GM13977 (cell line): ENCODE results near the gene SH3PXD2A.

Experiments
- DNase-seq: peaks from one replicate; pipeline ENCODE4 v3.0.0; 2012; ENCODE audit warnings: low spot score
- CTCF ChIP-seq: IDR thresholded peaks from 2 replicates; pipeline ENCODE4 v1.5.1; 2012; ENCODE audit warnings: mild to moderate bottlenecking, control low read depth; ENCODE audit not compliant: insufficient read depth; ENCODE audit errors: extremely low read depth, missing control alignments
- in situ Hi-C: fragments of 300-500 bp; cut with MboI; formaldehyde crosslinking; loops from one replicate; pipeline ENCODE4 v1.12.0; 2022; ENCODE audit warnings: low sequenced_read_pairs, low pct_unique_long_range_greater_than_20kb, mixed read lengths, inconsistent platforms; ENCODE audit not compliant: unreplicated experiment

Gene SH3PXD2A

GRCh38 chr10:103622935-103623574, 232.3 kb downstream of the SH3PXD2A start:
- in situ Hi-C loops, result no loop called here
- TF ChIP-seq CTCF, result no peak
- no peak for DNase-seq

- in situ Hi-C loops, result no loop called here
- DNase-seq, result no peak
- TF ChIP-seq CTCF, result no peak
Observed at GRCh38 chr10:103622286-103622685, 233.1 kb downstream of the SH3PXD2A start.

GRCh38 chr10:103621783-103622125, 233.6 kb downstream of the SH3PXD2A start:
- no peak for DNase-seq
- TF ChIP-seq CTCF, result no peak
- in situ Hi-C loops, result no loop called here

GRCh38 chr10:103620891-103621782, 234.2 kb downstream of the SH3PXD2A start:
- no peak for DNase-seq
- in situ Hi-C loops, result no loop called here
- TF ChIP-seq CTCF, result no peak

GRCh38 chr10:103620352-103620740, 235.0 kb downstream of the SH3PXD2A start:
- no peak for DNase-seq
- in situ Hi-C loops, result no loop called here
- no peak for TF ChIP-seq CTCF

GRCh38 chr10:103619424-103620351, 235.7 kb downstream of the SH3PXD2A start:
- in situ Hi-C loops, result no loop called here
- DNase-seq, result no peak

More at GRCh38 chr10:103619424-103620351, 235.7 kb downstream of the SH3PXD2A start:
- no peak for TF ChIP-seq CTCF
